Cardiac muscle cell (in vitro differentiated cells and primary cell): ENCODE measurements around the gene OGDH. TPM values are rescaled to one million over a fixed set of nuclear protein-coding genes. Genes with fewer than 3 reads are reported as not detected.

ENCODE experiments used
- DNase-seq, 2 donors: peaks; one replicate each; pipeline versions ENCODE4 v3.0.0 to v3.0.0-alpha.2; 2010 to 2017; ENCODE audit warnings: low read depth in 1 of 2, low spot score in 1 of 2
- H3K27ac ChIP-seq: fragments of 200-600 bp; sonication (generic); 2 replicates; pipeline ENCODE4 v1.5.1; 2016
- H3K27me3 ChIP-seq: fragments of 200-600 bp; sonication (generic); 2 replicates; pipeline ENCODE4 v1.6.0; 2016; ENCODE audit warnings: control low read depth
- H3K36me3 ChIP-seq: fragments of 200-600 bp; sonication (generic); 2 replicates; pipeline ENCODE4 v1.5.1; 2016; ENCODE audit warnings: control low read depth
- H3K4me1 ChIP-seq: fragments of 200-600 bp; sonication (generic); 2 replicates; pipeline ENCODE4 v1.8.1; 2017; ENCODE audit warnings: low read depth, mild to moderate bottlenecking, mixed run types
- H3K4me3 ChIP-seq: fragments of 200-600 bp; sonication (generic); 2 replicates; pipeline ENCODE4 v1.5.1; 2016; ENCODE audit warnings: mild to moderate bottlenecking
- H3K9me3 ChIP-seq: fragments of 200-600 bp; sonication (generic); 2 replicates; pipeline ENCODE4 v1.5.1; 2017; ENCODE audit warnings: low read depth, mild to moderate bottlenecking, control low read depth
- polyA plus RNA-seq: library from polyadenylated mRNA; unstranded; fragments of >200 nt; fragmentation: Nextera tagmentation; extraction: Ambion mirVana; gene quantifications from 2 replicates; pipeline ENCODE4 v1.2.1, GENCODE V29; 2016
- total RNA-seq: library from RNA; depleted of rRNA; stranded (reverse); fragments of >200 nt; gene quantifications from 2 replicates; pipeline ENCODE4 v1.2.3, GENCODE V29; 2016
- TF ChIP-seq, protein P1 (sequence below): IDR thresholded peaks from 2 replicates; pipeline ENCODE4 v1.5.1; 2012; ENCODE audit warnings: low read depth, mild to moderate bottlenecking, low read length

The OGDH gene
- total and polyA plus RNA-seq, 2 experiments from 2014 or later = 71.9 to 111 TPM

DNA sequence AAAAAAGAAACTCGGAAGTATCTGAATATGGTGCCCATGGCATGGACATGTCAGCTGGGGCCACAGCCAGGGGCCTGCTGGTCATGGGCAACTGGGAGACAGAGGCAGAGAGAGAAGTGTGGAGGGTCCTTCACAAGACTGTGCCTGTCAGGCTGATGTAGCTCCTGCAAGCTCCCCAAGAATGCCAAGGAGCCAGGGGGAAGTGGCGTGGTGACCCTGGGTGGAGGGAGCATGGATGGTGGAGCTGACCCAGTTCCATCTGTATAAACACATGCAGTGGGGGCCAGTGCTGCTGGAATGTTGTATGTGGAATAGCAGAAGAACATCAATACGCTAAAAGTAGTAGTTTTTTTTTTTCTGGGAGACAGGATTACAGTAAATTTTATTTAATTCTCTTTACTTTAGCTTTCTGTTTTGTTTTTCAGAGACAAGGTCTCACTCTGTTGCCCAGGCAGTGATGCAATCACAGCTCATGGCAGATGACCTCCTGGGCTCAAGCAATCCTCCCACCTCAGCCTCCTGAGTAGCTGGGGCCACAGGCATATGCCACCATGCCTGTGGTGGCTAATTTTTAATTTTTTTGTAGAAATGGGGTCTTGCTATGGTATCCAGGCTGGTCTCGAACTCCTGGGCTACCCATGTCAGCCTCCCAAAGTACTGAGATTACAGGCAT lies 131.8 kb downstream of the OGDH start:
- Histone ChIP-seq H3K27ac (no peak overlapping the region), H3K27me3 (no peaks in the 10 kb centered on the region), H3K4me3 (no peak overlapping the region), H3K36me3 (no peaks in the 10 kb centered on the region), H3K9me3 (no peaks in the 10 kb centered on the region), H3K4me1 (no peaks in the 10 kb centered on the region)
- TF ChIP-seq, protein P1, sequence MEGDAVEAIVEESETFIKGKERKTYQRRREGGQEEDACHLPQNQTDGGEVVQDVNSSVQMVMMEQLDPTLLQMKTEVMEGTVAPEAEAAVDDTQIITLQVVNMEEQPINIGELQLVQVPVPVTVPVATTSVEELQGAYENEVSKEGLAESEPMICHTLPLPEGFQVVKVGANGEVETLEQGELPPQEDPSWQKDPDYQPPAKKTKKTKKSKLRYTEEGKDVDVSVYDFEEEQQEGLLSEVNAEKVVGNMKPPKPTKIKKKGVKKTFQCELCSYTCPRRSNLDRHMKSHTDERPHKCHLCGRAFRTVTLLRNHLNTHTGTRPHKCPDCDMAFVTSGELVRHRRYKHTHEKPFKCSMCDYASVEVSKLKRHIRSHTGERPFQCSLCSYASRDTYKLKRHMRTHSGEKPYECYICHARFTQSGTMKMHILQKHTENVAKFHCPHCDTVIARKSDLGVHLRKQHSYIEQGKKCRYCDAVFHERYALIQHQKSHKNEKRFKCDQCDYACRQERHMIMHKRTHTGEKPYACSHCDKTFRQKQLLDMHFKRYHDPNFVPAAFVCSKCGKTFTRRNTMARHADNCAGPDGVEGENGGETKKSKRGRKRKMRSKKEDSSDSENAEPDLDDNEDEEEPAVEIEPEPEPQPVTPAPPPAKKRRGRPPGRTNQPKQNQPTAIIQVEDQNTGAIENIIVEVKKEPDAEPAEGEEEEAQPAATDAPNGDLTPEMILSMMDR = no peak
- peak in 1 of 2 donors; percentile 37 for DNase-seq

DNA sequence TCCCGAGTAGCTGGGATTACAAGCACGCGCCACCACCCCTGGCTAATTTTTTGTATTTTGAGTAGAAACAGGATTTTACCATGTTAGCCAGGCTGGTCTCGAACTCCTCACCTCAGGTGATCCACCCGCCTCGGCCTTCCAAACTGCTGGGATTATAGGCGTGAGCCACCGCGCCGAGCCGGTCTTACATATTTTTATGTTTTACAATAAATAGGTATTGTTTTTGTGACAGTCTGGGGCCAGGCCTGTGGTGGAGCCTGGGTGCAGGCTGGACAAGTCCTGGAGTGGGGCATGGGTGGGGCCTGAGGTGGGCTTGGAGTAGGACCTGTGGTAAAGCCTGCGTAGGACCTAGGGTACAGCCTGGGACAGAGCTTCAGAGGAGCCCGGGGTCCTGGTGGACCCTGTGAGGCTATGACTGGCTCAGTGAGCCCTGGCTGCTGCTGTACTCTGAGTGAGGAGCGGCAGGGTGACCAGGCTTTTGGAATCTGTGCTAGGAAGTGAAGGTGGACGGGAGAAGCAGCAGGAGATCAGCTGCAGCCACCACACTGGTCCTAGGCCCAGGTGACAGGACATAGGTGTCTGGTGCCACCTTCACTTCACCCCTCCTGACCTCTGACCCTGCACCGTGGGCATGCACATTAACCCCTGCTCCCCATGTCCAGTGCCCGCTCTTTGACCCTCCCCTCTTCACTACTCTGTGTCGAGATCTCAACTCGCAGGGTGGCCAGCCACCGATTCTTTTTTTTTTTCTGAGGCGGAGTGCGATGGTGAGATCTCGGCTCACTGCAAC lies 132.6 kb downstream of the OGDH start:
- H3K27me3 ChIP-seq = no peaks in the 10 kb centered on the region
- no peak for DNase-seq
- no peaks in the 10 kb centered on the region for H3K4me1 ChIP-seq
- no peaks in the 10 kb centered on the region for H3K9me3 ChIP-seq
- H3K27ac ChIP-seq = no peak overlapping the region
- TF ChIP-seq, protein P1 = no peak
- no peaks in the 10 kb centered on the region for H3K36me3 ChIP-seq
- no peak overlapping the region for H3K4me3 ChIP-seq

DNA sequence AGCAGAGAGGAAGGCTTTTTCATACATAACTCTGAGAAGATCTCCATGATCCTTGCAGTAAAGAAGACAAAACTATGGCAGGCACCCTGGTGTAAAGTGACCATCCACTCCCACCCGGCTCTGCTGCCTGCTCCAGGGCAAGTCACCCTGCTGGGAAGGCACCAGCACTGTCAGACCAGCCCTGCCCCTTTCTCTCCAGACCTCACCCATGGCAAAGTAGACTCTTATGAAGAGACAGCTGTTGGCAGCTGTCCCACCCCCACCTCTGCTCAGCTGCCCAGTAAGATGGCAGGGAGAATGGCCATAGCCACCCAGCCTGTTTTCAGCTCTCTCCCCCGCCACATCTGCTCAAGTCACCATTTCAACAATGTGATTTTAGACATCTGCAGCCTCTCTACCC lies 133.6 kb downstream of the OGDH start:
- no peaks in the 10 kb centered on the region for H3K27me3 ChIP-seq
- H3K27ac ChIP-seq = no peak overlapping the region
- no peaks in the 10 kb centered on the region for H3K9me3 ChIP-seq
- H3K4me3 ChIP-seq = no peak overlapping the region
- H3K4me1 ChIP-seq = no peaks in the 10 kb centered on the region
- TF ChIP-seq, protein P1 = no peak
- DNase-seq = no peak
- no peaks in the 10 kb centered on the region for H3K36me3 ChIP-seq

DNA sequence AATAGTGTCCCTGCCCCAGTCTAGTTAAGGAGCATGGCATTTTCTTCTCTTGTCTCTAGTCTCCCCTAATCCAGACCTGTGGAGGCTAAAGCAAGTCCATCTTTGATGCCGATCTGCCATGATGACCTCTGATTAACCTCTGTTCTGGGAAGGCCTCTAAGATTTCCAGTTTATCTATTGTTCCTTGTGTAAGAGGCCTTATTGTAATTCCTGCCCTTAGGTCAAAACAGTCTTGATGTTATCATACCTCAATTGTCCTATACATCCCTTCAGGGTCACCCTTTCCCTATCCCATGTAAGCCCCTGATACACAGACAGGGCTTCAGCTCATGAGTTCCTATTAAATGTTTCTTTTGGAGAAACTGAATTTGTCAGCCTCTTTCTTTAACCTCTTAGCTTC lies 137.3 kb downstream of the OGDH start:
- no peak for DNase-seq
- Histone ChIP-seq H3K9me3 (no peaks in the 10 kb centered on the region), H3K27ac (no peak overlapping the region), H3K4me1 (peaks cover 3% of the 10 kb centered on the region), H3K4me3 (no peak overlapping the region), H3K27me3 (no peaks in the 10 kb centered on the region), H3K36me3 (no peaks in the 10 kb centered on the region)
- TF ChIP-seq, protein P1 = no peak

DNA sequence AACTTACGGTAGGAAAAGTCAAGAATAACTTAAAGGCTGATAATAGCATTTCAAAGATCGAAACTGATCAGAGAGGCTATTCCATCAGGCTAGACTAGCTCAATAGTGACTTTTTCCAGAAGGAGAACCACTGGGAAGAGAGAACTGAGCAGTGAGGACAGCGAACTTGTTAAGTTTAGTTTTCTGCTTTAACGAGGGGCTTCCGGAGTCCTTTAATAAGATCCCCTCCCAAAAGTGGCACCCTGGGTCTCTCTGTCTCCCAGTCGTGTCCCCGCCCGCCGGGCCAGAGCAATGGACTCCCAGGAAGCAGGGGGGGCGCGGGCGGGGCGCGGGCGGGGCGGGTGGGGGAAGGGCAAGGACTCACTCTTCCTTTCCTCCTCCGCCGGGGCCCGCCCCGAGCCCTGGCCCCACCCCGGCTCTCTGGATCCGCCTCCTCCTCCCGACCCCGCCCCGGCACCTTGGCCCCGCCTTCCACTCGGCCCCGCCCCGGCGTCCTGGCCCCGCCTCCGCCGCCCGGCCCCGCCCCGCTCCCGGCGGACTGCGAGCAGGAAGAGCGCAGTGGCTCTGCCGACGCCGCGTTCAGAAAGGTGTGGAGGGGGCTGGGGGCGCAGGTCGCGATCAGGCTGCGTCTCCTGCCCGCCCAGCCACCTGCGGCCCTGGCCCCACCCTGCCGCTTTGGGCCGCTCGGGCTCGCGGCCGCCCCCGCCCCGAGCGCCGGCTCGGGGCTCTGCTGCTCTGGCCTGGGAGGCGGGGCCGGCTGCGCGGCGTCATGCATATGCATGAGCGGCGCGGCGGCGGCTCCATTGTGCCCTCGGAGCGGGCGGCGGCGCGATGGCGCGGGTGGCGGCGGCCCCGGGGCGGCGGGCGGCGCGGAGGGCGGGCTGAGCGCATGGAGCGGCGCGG lies 141.9 kb downstream of the OGDH start, which contains the start of gene ZMIZ2:
Gene ZMIZ2 (plus strand): TSS at position 803 of the 903 bp plus-strand sequence. CDS start 7,403 bp downstream, outside the sequence.
- Histone ChIP-seq H3K36me3 (no peaks in the 10 kb centered on the region), H3K4me3 (peak within 1 kb of the TSS; percentile 97), H3K9me3 (no peaks in the 10 kb centered on the region), H3K27ac (peak within 1 kb of the TSS; percentile 98), H3K4me1 (peaks cover 13% of the 10 kb centered on the region), H3K27me3 (no peaks in the 10 kb centered on the region)
- peak; percentile 93 to 95 for DNase-seq
- TF ChIP-seq, protein P1 = no peak
